ENCODE results near the gene RBM38.

DNA sequence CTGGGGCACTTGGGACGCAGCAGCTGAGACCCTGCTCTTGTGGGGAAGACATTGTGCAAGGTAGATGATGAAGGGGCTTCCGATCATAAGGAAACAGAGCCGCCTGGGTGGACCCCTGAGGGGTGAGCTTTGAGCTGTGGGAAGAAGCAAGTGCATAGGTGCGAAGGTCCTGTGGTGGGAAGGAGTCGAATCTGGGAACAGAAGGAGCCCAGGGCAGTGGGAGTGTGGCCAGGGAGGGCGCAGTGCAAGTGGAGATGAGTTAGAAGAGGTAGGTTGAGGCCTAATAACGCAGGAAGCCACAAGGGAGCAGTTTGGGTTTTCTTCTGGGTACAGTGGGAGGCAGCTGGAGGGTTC lies 10.3 kb downstream of the RBM38 start:
- TF ChIP-seq EZH2 (IDR thresholded peaks at IDR 0.05; ENCODE audit: borderline replicate concordance, low read length): no peak
- TF ChIP-seq, protein P1, sequence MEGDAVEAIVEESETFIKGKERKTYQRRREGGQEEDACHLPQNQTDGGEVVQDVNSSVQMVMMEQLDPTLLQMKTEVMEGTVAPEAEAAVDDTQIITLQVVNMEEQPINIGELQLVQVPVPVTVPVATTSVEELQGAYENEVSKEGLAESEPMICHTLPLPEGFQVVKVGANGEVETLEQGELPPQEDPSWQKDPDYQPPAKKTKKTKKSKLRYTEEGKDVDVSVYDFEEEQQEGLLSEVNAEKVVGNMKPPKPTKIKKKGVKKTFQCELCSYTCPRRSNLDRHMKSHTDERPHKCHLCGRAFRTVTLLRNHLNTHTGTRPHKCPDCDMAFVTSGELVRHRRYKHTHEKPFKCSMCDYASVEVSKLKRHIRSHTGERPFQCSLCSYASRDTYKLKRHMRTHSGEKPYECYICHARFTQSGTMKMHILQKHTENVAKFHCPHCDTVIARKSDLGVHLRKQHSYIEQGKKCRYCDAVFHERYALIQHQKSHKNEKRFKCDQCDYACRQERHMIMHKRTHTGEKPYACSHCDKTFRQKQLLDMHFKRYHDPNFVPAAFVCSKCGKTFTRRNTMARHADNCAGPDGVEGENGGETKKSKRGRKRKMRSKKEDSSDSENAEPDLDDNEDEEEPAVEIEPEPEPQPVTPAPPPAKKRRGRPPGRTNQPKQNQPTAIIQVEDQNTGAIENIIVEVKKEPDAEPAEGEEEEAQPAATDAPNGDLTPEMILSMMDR (conservative IDR thresholded peaks at IDR 0.05 in 1 of 2, IDR thresholded peaks at IDR 0.05 in 1 of 2; ENCODE audit: extremely low read depth in 1 of 2, insufficient read depth in 1 of 2, low read depth in 1 of 2, low read length in 2 of 2): no peak
